K562 (cell line): ENCODE data around the gene C2CD2.

Experiments used
- HDAC2 ChIP-seq: fragments of 450-650 bp; IDR thresholded peaks from 2 replicates; pipeline ENCODE4 v1.6.1; 2016; ENCODE audit warnings: mild to moderate bottlenecking
- KAT7 ChIP-seq: sonication (generic); formaldehyde crosslinking; IDR thresholded peaks from 2 replicates; pipeline ENCODE4 v1.8.0; 2022; ENCODE audit warnings: missing genetic modification reagents, mild to moderate bottlenecking, borderline replicate concordance
- RBBP5 ChIP-seq: fragments of 200-600 bp; sonication (generic); IDR thresholded peaks from 2 replicates; pipeline ENCODE4 v1.6.1; 2012; ENCODE audit warnings: borderline replicate concordance, mild to moderate bottlenecking, low read length, control low read depth, inconsistent platforms; ENCODE audit not compliant: insufficient read depth, poor library complexity, severe bottlenecking
- ZFP36 ChIP-seq: fragments of 150-350 bp; IDR thresholded peaks from 2 replicates; pipeline ENCODE4 v1.6.1; 2018; ENCODE audit warnings: low read length, low read depth; ENCODE audit not compliant: partially characterized antibody
- TF ChIP-seq, protein P1 (sequence below): fragments of 450-650 bp; IDR thresholded peaks from 2 replicates; pipeline ENCODE4 v1.6.1; 2016; ENCODE audit warnings: low read depth, mild to moderate bottlenecking, moderate library complexity

DNA sequence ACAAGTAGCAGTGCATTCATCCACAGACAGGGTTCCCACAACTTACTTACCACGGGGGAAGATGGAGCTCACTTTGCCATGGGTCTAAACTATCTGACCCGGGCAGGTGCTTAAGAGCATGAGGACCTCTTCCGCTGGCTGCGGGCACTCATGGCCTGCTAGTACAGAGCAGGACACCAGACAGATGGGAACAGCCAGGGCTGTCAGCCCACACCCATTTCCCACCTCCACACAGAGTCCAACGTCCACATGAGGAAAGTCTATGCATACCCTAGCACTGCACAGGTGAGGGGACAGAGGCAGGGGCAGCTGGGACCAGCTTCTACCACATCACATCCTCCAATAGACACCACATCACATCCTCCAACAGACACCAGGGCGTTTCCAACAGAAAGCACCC is 38.9 kb downstream of the C2CD2 start:
- TF ChIP-seq ZFP36 (no peak), HDAC2 (no peak), RBBP5 (no peak), KAT7 (no peak)
- TF ChIP-seq, protein P1, sequence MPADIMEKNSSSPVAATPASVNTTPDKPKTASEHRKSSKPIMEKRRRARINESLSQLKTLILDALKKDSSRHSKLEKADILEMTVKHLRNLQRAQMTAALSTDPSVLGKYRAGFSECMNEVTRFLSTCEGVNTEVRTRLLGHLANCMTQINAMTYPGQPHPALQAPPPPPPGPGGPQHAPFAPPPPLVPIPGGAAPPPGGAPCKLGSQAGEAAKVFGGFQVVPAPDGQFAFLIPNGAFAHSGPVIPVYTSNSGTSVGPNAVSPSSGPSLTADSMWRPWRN: no peak
